ENCODE results near the gene C10orf88. TPM values are rescaled to one million over a fixed set of nuclear protein-coding genes. Genes with fewer than 3 reads are reported as not detected.
"Not testable (repeated sequence)": the region's sequence is repeated elsewhere in the genome, so short reads cannot be mapped to it uniquely, and the experiment has no call there.

C10orf88 gene
- total RNA-seq, 2 donors from 2014 or later = 4.1 to 4.4 TPM

DNA sequence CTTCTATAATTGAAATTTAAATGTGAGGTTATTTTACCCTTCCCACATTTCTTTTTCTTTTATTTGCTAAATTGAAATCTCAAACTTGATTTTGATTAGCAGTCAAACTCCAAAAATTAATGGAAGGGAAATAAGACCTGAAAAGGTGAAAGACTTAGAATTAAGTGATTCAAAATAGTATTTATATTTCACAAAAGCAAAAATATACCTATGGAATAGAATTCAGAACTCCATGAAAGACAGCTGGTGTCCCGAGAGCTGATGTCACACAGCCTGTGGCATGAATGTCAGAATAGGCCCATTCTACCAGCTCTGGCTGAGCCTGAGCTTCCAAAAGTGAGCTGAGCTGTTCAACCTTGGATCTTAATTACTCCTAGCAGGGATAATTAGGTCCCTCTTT is 43.7 kb downstream of the C10orf88 start, which contains the start of gene FAM24A:
TSS of gene FAM24A (plus strand) at position 301 of the 400 bp plus-strand sequence. CDS start 1,025 bp downstream, outside the sequence.
- Histone ChIP-seq H3K27ac (no peak within 1 kb of the TSS), H3K27me3 (no peaks in the 10 kb centered on the region), H3K4me1 (no peaks in the 10 kb centered on the region), H3K4me3 (no peak within 1 kb of the TSS), H3K36me3 (no peaks in the 10 kb centered on the region), H3K9me3 (no peaks in the 10 kb centered on the region)
- DNase-seq (ENCODE audit: low spot score) = no peak
- TF ChIP-seq, protein P1, sequence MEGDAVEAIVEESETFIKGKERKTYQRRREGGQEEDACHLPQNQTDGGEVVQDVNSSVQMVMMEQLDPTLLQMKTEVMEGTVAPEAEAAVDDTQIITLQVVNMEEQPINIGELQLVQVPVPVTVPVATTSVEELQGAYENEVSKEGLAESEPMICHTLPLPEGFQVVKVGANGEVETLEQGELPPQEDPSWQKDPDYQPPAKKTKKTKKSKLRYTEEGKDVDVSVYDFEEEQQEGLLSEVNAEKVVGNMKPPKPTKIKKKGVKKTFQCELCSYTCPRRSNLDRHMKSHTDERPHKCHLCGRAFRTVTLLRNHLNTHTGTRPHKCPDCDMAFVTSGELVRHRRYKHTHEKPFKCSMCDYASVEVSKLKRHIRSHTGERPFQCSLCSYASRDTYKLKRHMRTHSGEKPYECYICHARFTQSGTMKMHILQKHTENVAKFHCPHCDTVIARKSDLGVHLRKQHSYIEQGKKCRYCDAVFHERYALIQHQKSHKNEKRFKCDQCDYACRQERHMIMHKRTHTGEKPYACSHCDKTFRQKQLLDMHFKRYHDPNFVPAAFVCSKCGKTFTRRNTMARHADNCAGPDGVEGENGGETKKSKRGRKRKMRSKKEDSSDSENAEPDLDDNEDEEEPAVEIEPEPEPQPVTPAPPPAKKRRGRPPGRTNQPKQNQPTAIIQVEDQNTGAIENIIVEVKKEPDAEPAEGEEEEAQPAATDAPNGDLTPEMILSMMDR (IDR thresholded peaks at IDR 0.05) = no peak

DNA sequence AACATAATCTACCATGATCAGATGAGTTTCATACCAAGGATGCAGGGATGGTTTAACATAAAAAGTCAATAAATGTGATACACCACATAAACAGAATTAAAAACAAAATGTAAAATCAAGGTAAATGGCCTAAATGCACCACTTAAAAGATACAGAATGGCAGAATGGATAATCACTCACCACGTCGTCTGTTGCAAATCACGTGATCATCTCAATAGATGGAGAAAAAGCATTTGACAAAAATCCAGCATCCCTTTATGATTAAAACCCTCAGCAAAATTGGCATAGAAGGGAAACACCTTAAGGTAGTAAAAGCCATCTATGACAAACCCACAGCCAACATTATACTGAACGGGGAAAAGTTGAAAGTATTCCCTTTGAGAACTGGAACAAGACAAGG is 50.2 kb downstream of the C10orf88 start:
- not testable (repeated sequence) for H3K27me3 ChIP-seq; H3K4me3 ChIP-seq; H3K27ac ChIP-seq; H3K4me1 ChIP-seq; DNase-seq (ENCODE audit: low spot score); H3K36me3 ChIP-seq; H3K9me3 ChIP-seq

- TF ChIP-seq, protein P1 (IDR thresholded peaks at IDR 0.05) = no peak
- DNase-seq (ENCODE audit: low spot score) = no peak
Measured at GRCh38 chr10:122894261-122894944, 59.6 kb downstream of the C10orf88 start.

DNA sequence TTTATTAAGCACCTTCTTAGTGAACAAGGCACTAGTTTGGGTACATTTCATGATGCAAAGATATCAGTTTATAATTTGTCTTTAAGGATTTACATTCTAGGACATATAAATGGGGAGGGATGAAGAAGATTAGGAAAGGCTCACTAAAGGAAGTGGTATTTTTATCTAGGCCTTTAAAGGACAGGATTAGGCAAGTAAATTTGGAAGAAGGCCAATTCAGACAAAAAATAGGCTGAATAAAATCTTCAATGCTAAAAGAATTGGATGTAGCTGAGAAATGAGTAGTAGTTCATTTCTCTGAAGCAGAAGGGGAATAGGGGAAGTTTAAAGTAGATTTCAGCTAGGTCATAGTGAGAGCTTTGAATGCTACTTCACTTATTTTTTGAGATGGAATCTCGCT is 69.9 kb downstream of the C10orf88 start:
- H3K9me3 ChIP-seq = no peaks in the 10 kb centered on the region
- TF ChIP-seq, protein P1 (IDR thresholded peaks at IDR 0.05) = no peak

More at GRCh38 chr10:122894261-122894944, 59.6 kb downstream of the C10orf88 start:
- no peaks in the 10 kb centered on the region for H3K36me3 ChIP-seq
- H3K27ac ChIP-seq = no peak overlapping the region
- no peaks in the 10 kb centered on the region for H3K9me3 ChIP-seq
- H3K4me3 ChIP-seq = no peak overlapping the region
- no peaks in the 10 kb centered on the region for H3K4me1 ChIP-seq
- H3K27me3 ChIP-seq = no peaks in the 10 kb centered on the region

DNA sequence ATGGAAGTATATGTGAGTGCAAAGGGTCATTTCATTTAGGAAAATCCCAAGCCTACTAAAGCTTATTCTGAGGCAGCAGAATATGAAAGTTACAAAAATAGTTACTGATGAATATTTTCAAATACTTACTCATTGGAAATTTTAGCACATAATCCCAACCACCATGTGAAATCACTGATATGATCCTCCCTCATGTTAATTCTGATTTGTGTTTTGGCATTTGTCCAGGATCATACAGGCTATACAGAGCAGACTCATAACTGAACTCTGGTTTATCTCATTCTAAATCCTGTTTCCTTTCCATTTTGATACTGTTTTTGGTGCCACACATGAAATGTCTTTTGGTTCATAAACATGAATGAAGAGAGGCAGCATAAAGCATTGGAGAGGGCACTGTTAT is 71.3 kb downstream of the C10orf88 start:
- Histone ChIP-seq H3K9me3 (no peaks in the 10 kb centered on the region), H3K27ac (no peak overlapping the region), H3K4me3 (no peak overlapping the region), H3K27me3 (no peaks in the 10 kb centered on the region), H3K36me3 (no peaks in the 10 kb centered on the region), H3K4me1 (peaks cover 0 to 18% of the 10 kb centered on the region in 2 donors)
- TF ChIP-seq, protein P1 (IDR thresholded peaks at IDR 0.05) = no peak
- DNase-seq (ENCODE audit: low spot score) = no peak

More for the DNA sequence above, 69.9 kb downstream of the C10orf88 start:
- H3K4me3 ChIP-seq = no peak overlapping the region
- no peaks in the 10 kb centered on the region for H3K27me3 ChIP-seq
- DNase-seq (ENCODE audit: low spot score) = no peak
- H3K36me3 ChIP-seq = no peaks in the 10 kb centered on the region
- H3K4me1 ChIP-seq = peaks cover 0 to 8% of the 10 kb centered on the region in 2 donors
- no peak overlapping the region for H3K27ac ChIP-seq

Other genes starting within 250 kb of the C10orf88 start
- under 1 TPM in 1 of 2 donors, not detected in 1; 0.31 TPM for gene CUZD1, start 108.4 kb downstream of the C10orf88 start, total RNA-seq
- 1 to 10 TPM; 1.1 to 1.7 TPM for gene FAM24B, start 74.6 kb downstream of the C10orf88 start, total RNA-seq
- not detected for gene FAM24A, start 43.6 kb downstream of the C10orf88 start, total RNA-seq
- gene PSTK, start 26.2 kb upstream of the C10orf88 start, total RNA-seq = 1 to 10 TPM; 3.0 to 5.9 TPM
- 1 to 10 TPM; 5.0 to 7.9 TPM for gene IKZF5, start 54.6 kb upstream of the C10orf88 start, total RNA-seq
- gene ACADSB, start 54.8 kb upstream of the C10orf88 start, total RNA-seq = 10 to 100 TPM; 17.7 to 41.1 TPM
- not detected for gene HMX3, start 181.7 kb upstream of the C10orf88 start, total RNA-seq
- not detected for gene HMX2, start 193.9 kb upstream of the C10orf88 start, total RNA-seq
- gene BUB3, start 200.2 kb upstream of the C10orf88 start, total RNA-seq = 10 to 100 TPM; 35.4 to 36.9 TPM

Measured in right atrium auricular region (tissue), 2 donors.